Midbrain (tissue), 1 donor: ENCODE data around the gene C2CD4C.
"Not testable (repeated sequence)": the region's sequence is repeated elsewhere in the genome, so short reads cannot be mapped to it uniquely, and the experiment has no call there.

Source experiments
- DNase-seq: peaks from one replicate; lab custom pipeline; 2025; lab: John Stamatoyannopoulos, UW

C2CD4C gene

DNA sequence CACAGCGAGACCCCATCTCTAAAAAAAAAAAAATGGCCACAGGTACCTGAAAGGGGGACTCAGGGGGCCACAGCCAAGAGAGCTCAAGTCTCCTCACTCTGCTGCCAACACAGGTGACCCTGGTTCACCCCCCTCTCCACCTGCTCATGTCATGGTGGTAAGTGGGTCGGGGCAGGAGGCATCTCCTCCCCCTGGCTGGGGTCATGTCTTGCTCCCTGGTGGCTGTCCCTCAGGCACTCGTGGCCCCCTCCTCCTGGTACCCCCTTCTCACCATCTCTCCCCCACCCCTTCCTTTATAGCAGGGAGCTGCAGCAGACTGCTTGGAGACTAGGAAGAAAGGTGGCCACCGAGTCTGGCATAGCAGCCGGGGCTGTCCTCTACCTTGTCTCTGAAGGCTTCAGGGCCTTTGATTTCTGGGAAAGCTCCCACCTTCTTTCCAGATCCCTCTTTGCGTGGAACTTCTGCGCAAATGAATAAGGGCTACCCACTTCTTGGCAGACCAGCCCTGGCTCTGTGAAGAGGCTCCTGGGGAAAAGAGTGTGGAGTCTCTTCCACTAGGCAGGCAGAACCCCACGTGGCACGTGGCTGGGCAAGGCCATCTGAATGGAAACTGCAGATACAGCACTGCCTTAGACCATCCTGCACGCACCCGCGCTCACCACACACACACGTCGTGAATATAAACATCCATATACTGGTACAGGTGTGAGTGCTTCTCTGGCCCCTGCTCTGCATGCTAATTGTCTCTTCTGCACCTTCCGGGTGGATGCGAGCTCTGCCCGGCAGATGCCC, 44.3 kb downstream of the C2CD4C start:
- DNase-seq: no peak

DNA sequence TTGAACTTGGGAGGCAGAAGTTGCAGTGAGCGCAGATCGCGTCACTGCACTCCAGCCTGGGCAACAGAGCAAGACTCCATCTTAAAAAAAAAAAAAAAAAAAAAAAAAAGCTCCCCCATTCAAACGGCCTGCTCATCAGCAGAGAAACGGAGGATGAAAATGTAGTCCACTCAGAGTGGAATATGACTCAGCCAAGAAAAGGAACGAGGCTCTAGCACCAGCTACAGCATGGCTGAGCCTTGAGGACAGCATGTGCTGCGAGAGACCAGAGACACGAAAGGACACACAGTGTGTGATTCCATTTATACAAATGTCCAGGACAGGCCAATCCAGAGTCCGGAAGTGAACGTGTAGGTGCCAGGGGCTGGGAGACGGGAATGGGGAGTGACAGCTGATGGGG, 46.3 kb downstream of the C2CD4C start:
- no peak for DNase-seq

DNA sequence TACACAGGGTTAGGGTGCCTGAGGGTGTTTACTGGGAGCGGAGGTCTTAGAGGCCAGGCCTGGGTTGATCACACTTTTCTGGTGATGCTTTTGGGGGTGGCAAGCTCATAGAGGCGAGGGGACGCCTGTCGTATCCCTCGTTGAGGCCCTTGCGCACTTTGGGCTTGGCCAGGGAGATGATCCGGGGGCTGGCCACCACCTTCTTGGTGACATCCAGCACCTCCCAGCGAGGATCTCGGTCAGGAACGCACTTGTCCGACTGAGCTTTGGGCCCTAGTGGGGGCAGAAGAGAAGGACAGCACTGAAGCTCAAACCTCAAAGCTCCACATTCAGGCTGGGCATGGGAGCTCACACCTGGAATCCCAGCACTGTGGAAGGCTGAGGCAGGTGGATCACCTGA, 46.8 kb downstream of the C2CD4C start:
- no peak for DNase-seq

DNA sequence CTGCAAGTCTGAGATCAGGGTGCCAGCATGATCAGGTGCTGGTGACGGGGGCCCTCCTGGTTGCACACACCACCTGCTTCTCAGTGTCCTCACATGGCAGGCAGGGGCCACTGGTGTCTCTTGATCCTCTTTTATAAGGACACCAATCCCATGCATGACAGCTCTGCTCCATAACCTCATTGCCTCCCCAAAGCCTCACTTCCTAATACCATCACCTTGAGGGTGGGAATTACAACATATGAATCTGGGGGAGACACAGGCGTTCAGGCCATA, 49.4 kb downstream of the C2CD4C start:
- DNase-seq: no peak

DNA sequence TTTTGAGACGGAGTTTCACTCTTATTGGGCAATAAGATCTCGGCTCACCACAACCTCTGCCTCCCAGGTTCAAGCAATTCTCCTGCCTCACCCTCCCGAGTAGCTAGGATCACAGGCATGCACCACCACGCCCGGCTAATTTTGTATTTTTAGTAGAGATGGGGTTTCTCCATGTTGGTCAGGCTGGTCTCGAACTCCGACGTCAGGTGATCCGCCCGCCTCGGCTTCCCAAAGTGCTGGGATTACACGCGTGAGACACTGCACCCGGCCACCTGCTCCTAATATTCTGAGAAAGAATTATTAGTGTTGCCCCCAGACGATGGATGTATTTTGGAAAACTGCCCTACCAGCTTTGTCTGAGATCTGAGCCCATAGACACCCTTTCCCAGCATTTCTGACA, 53.4 kb downstream of the C2CD4C start:
- not testable (repeated sequence) for DNase-seq
